ENCODE measurements around the gene GPC6. TPM values are rescaled to one million over a fixed set of nuclear protein-coding genes. Genes with fewer than 3 reads are reported as not detected.

GPC6 gene
- total and polyA plus RNA-seq, 2 donors (not counting 3 experiments of a cell fraction or from before 2014, with no cell fraction given) = 0.01 TPM; not detected in 1

GRCh38 chr13:93304868-93305613 is 78.4 kb downstream of the GPC6 start:
- no peak for FAIRE-seq

More at GRCh38 chr13:93304868-93305613, 78.4 kb downstream of the GPC6 start:
- H3K79me2 ChIP-seq (ENCODE audit: control insufficient read depth, insufficient read depth, low read length) = no peaks in the 10 kb centered on the region
- H3K36me3 ChIP-seq (ENCODE audit: control insufficient read depth in 2 of 2, extremely low read depth in 1 of 2, insufficient read depth in 2 of 2, low read length in 2 of 2) = no peaks in the 10 kb centered on the region
- BruUV-seq (replicated peaks) = no TSS peak
- POLR2A ChIA-PET = no interaction called here
- no peak overlapping the region for H2AFZ ChIP-seq (ENCODE audit: low read depth, low read length)
- no peaks in the 10 kb centered on the region for H3K4me1 ChIP-seq (ENCODE audit: control insufficient read depth, extremely low read depth, insufficient read depth, low read length)
- H3K9me1 ChIP-seq (replicated peaks; ENCODE audit: control insufficient read depth, extremely low read depth, insufficient read depth, low read length) = no peaks in the 10 kb centered on the region
- no peak overlapping the region for H3K4me3 ChIP-seq (replicated peaks in 1 of 3; ENCODE audit: insufficient read depth in 1 of 3, low read depth in 1 of 3, low read length in 3 of 3)
- DNase-seq (ENCODE audit: low read depth, low spot score) = no peak
- no peaks in the 10 kb centered on the region for H3K27me3 ChIP-seq (ENCODE audit: control insufficient read depth in 2 of 2, insufficient read depth in 2 of 2, low read length in 2 of 2)
- TF ChIP-seq, protein P1, sequence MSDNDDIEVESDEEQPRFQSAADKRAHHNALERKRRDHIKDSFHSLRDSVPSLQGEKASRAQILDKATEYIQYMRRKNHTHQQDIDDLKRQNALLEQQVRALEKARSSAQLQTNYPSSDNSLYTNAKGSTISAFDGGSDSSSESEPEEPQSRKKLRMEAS (IDR thresholded peaks at IDR 0.05; ENCODE audit: insufficient read depth, insufficient read length) = no peak
- TF ChIP-seq EZH2 (IDR thresholded peaks at IDR 0.05; ENCODE audit: borderline replicate concordance, low read depth, low read length, severe bottlenecking) (no peak), MYC (IDR thresholded peaks at IDR 0.05; ENCODE audit: low read depth, low read length) (no peak), JUN (IDR thresholded peaks at IDR 0.05; ENCODE audit: borderline replicate concordance, insufficient read depth, insufficient read length, low read depth) (no peak), GATA2 (IDR thresholded peaks at IDR 0.05; ENCODE audit: insufficient read depth, insufficient read length, low read depth, low read length) (no peak), FOS (IDR thresholded peaks at IDR 0.05; ENCODE audit: borderline replicate concordance, insufficient read depth, low read length) (no peak), POLR2AphosphoS5 (IDR thresholded peaks at IDR 0.05; ENCODE audit: insufficient read depth, low read depth, low read length) (no peak), POLR2A (IDR thresholded peaks at IDR 0.05; ENCODE audit: low read depth, low read length) (no peak), CTCF (IDR thresholded peaks at IDR 0.05; ENCODE audit: extremely low read depth in 1 of 2, insufficient read depth in 1 of 2, low read depth in 1 of 2, low read length in 2 of 2) (no peak)
- H3K9ac ChIP-seq (replicated peaks; ENCODE audit: extremely low read depth, insufficient read depth, low read length) = no peak overlapping the region
- H3K27ac ChIP-seq (ENCODE audit: insufficient read depth, low read depth, low read length) = no peak overlapping the region
- CTCF ChIA-PET = no interaction called here
- dilution Hi-C loops (cut with MboI; ENCODE audit: extremely low pct_ligation_motif_present, low sequenced_read_pairs) (no loop called here), intact Hi-C loops (cut with micrococcal nuclease) (no loop called here)
- no peaks in the 10 kb centered on the region for H4K20me1 ChIP-seq (replicated peaks; ENCODE audit: control insufficient read depth, extremely low read depth, insufficient read depth, low read length)
- no peaks in the 10 kb centered on the region for H3K9me3 ChIP-seq (replicated peaks; ENCODE audit: control insufficient read depth, insufficient read depth, low read length)
- H3K4me2 ChIP-seq (ENCODE audit: insufficient read depth, low read length) = no peak overlapping the region

Data from endothelial cell of umbilical vein (primary cell).